ENCODE measurements around the gene IL23A. TPM values are rescaled to one million over a fixed set of nuclear protein-coding genes. Genes with fewer than 3 reads are reported as not detected.
A peak's percentile ranks its signal among the peaks of the same experiment; 100 is the strongest.

IL23A gene
- total and polyA plus RNA-seq, 2 of the 13 experiments (the other 11 are each of a cell fraction or from before 2014, with no cell fraction given), result 0.33 to 0.35 TPM

DNA sequence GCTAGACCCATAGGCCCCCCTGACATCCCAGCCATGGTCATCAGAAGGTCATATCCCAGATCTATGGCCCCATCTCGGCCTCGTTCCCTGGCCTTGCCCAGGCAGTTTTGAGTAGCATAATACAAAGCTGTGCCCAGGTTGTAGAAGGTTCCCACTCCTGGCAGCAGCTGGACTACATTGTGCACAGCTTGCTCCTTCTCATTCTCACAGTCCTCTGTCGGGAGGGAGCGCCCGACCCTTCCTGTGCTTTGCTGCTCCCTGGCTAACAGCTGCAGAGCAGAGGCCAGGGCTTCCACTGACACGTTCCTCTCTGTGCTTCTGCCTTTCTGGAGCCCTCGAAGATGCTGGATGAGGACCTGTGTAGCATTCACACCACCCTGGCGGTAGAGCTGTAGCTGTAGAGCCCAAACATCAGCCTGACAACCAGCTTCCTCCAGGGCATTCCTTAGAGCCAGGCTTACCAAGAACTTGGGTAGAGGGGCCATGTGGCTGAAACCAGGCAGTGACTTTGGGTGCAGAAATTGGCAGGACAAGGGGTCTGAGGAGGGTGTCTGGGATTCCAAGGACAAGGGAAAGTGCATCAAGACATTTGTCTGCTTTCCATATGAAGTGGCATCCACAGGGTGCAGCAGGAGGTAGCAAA lies 22.9 kb downstream of the IL23A start:
- intact Hi-C loops (cut with micrococcal nuclease; ENCODE audit: unreplicated experiment), result loop anchor here (1.0 to 2.0 kb wide), 2 partner anchors 87 to 103 kb away; no protein-coding TSS in a partner anchor
- BruUV-seq (replicated peaks), result no TSS peak
- Histone ChIP-seq H3K9ac (ENCODE audit: insufficient read depth, low read depth, low read length) (peak overlapping the region; percentile 62), H3K27me3 (ENCODE audit: control insufficient read depth in 1 of 2, insufficient read depth in 2 of 2, low read length in 2 of 2) (no peaks in the 10 kb centered on the region), H3K4me2 (ENCODE audit: low read depth, low read length) (peak overlapping the region; percentile 81), H3K27ac (ENCODE audit: extremely low read length, insufficient read depth, low read length) (peak overlapping the region; percentile 83), H3K4me3 (replicated peaks in 1 of 3; ENCODE audit: insufficient read depth in 1 of 3, low read depth in 2 of 3, low read length in 3 of 3) (peak overlapping the region; percentile 65 to 94 (median 83)), H3K79me2 (ENCODE audit: insufficient read depth, low read length) (peaks cover 21% of the 10 kb centered on the region), H3K36me3 (replicated peaks in 1 of 2; ENCODE audit: control insufficient read depth in 1 of 2, insufficient read depth in 2 of 2, low read length in 2 of 2) (no peaks in the 10 kb centered on the region), H4K20me1 (ENCODE audit: insufficient read depth, low read length) (no peaks in the 10 kb centered on the region), H3K4me1 (ENCODE audit: insufficient read depth, low read length) (peaks cover 78% of the 10 kb centered on the region), H3K9me3 (ENCODE audit: low read length) (no peaks in the 10 kb centered on the region), H2AFZ (ENCODE audit: low read length) (no peak overlapping the region)
- in situ Hi-C loops (cut with HindIII; ENCODE audit: extremely low pct_ligation_motif_present, low pct_unique_long_range_greater_than_20kb), result no loop called here
- WGBS (ENCODE audit: low lambda C conversion rate), result 39% methylated on average over 2 of the region's 8 CpGs
- ChIA-PET POLR2A (interaction anchor here (0.5 to 7.9 kb wide), 13 partner anchors 13 to 140 kb away, joined by 3 to 81 read pairs (median 4); partner anchors contain the start of genes CNPY2, GLS2, PAN2 and RNF41), CTCF (ENCODE audit: low intra/inter-chr PET ratio, low total read pairs) (no interaction called here)
- ATAC-seq, result peak; percentile 24
- DNase-seq (ENCODE audit: low spot score), result no peak
- FAIRE-seq, result no peak
- TF ChIP-seq, protein P1, sequence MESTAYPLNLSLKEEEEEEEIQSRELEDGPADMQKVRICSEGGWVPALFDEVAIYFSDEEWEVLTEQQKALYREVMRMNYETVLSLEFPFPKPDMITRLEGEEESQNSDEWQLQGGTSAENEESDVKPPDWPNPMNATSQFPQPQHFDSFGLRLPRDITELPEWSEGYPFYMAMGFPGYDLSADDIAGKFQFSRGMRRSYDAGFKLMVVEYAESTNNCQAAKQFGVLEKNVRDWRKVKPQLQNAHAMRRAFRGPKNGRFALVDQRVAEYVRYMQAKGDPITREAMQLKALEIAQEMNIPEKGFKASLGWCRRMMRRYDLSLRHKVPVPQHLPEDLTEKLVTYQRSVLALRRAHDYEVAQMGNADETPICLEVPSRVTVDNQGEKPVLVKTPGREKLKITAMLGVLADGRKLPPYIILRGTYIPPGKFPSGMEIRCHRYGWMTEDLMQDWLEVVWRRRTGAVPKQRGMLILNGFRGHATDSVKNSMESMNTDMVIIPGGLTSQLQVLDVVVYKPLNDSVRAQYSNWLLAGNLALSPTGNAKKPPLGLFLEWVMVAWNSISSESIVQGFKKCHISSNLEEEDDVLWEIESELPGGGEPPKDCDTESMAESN (CRISPR knock-in tag; conservative IDR thresholded peaks at IDR 0.05), result no peak
- peak; percentile 68; the same call in 1 of the 2 replicates for TF ChIP-seq ZNF430 (CRISPR knock-in tag; IDR thresholded peaks at IDR 0.05)
- 0 out of 4 replicates have a peak, but pooled peaks of 1 of the 2 experiments have one; percentile 29 for TF ChIP-seq POLR2A (IDR thresholded peaks at IDR 0.05; ENCODE audit: insufficient read depth in 1 of 2, low read depth in 2 of 2, low read length in 2 of 2)
- TF ChIP-seq STAT5B (CRISPR knock-in tag; IDR thresholded peaks at IDR 0.05), result 0 out of 2 replicates have a peak, but pooled peaks have one; percentile 23
- TF ChIP-seq TAF1 (CRISPR knock-in tag; IDR thresholded peaks at IDR 0.05), result 0 out of 2 replicates have a peak, but pooled peaks have one; percentile 13
- TF ChIP-seq, protein P2, sequence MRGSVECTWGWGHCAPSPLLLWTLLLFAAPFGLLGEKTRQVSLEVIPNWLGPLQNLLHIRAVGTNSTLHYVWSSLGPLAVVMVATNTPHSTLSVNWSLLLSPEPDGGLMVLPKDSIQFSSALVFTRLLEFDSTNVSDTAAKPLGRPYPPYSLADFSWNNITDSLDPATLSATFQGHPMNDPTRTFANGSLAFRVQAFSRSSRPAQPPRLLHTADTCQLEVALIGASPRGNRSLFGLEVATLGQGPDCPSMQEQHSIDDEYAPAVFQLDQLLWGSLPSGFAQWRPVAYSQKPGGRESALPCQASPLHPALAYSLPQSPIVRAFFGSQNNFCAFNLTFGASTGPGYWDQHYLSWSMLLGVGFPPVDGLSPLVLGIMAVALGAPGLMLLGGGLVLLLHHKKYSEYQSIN (CRISPR knock-in tag; IDR thresholded peaks at IDR 0.05; ENCODE audit: borderline replicate concordance), result no peak; the same call in 1 of the 2 replicates
- 0 out of 2 replicates have a peak, but pooled peaks have one; percentile 47 for TF ChIP-seq ZNF556 (CRISPR knock-in tag; IDR thresholded peaks at IDR 0.05; ENCODE audit: borderline replicate concordance)
- TF ChIP-seq, protein P3, sequence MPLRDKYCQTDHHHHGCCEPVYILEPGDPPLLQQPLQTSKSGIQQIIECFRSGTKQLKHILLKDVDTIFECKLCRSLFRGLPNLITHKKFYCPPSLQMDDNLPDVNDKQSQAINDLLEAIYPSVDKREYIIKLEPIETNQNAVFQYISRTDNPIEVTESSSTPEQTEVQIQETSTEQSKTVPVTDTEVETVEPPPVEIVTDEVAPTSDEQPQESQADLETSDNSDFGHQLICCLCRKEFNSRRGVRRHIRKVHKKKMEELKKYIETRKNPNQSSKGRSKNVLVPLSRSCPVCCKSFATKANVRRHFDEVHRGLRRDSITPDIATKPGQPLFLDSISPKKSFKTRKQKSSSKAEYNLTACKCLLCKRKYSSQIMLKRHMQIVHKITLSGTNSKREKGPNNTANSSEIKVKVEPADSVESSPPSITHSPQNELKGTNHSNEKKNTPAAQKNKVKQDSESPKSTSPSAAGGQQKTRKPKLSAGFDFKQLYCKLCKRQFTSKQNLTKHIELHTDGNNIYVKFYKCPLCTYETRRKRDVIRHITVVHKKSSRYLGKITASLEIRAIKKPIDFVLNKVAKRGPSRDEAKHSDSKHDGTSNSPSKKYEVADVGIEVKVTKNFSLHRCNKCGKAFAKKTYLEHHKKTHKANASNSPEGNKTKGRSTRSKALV (CRISPR knock-in tag; IDR thresholded peaks at IDR 0.05), result 0 out of 2 replicates have a peak, but pooled peaks have one; percentile 4
- TF ChIP-seq, protein P4, sequence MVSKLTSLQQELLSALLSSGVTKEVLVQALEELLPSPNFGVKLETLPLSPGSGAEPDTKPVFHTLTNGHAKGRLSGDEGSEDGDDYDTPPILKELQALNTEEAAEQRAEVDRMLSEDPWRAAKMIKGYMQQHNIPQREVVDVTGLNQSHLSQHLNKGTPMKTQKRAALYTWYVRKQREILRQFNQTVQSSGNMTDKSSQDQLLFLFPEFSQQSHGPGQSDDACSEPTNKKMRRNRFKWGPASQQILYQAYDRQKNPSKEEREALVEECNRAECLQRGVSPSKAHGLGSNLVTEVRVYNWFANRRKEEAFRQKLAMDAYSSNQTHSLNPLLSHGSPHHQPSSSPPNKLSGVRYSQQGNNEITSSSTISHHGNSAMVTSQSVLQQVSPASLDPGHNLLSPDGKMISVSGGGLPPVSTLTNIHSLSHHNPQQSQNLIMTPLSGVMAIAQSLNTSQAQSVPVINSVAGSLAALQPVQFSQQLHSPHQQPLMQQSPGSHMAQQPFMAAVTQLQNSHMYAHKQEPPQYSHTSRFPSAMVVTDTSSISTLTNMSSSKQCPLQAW (CRISPR knock-in tag; IDR thresholded peaks at IDR 0.05), result peak; percentile 20; the same call in 1 of the 2 replicates
- TF ChIP-seq ZMYM4 (CRISPR knock-in tag; IDR thresholded peaks at IDR 0.05), result peak; percentile 14; the same call in 1 of the 2 replicates
- TF ChIP-seq SYNCRIP (IDR thresholded peaks at IDR 0.05; ENCODE audit: insufficient read depth, low read depth, low read length), result no peak
- peak; percentile 66; the same call in 1 of the 2 replicates for TF ChIP-seq ZNF572 (CRISPR knock-in tag; IDR thresholded peaks at IDR 0.05)
- TF ChIP-seq, protein P5, sequence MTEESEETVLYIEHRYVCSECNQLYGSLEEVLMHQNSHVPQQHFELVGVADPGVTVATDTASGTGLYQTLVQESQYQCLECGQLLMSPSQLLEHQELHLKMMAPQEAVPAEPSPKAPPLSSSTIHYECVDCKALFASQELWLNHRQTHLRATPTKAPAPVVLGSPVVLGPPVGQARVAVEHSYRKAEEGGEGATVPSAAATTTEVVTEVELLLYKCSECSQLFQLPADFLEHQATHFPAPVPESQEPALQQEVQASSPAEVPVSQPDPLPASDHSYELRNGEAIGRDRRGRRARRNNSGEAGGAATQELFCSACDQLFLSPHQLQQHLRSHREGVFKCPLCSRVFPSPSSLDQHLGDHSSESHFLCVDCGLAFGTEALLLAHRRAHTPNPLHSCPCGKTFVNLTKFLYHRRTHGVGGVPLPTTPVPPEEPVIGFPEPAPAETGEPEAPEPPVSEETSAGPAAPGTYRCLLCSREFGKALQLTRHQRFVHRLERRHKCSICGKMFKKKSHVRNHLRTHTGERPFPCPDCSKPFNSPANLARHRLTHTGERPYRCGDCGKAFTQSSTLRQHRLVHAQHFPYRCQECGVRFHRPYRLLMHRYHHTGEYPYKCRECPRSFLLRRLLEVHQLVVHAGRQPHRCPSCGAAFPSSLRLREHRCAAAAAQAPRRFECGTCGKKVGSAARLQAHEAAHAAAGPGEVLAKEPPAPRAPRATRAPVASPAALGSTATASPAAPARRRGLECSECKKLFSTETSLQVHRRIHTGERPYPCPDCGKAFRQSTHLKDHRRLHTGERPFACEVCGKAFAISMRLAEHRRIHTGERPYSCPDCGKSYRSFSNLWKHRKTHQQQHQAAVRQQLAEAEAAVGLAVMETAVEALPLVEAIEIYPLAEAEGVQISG (CRISPR knock-in tag; IDR thresholded peaks at IDR 0.05), result peak; percentile 37; the same call in 1 of the 2 replicates

All from HepG2 (cell line).